Tibial nerve (tissue), 3 donors: ENCODE data around the gene SLC8B1.

Experiments used
- POLR2A ChIP-seq, 2 donors: fragments of 450-650 bp; IDR thresholded peaks; one replicate each; pipeline ENCODE4 v1.6.1; 2017; ENCODE audit warnings: antibody characterized with exemption in 2 of 2, mild to moderate bottlenecking in 2 of 2, moderate library complexity in 2 of 2
- TF ChIP-seq, protein P1 (sequence below), 5 experiments: fragments of 200-600 bp in 3 of 5; fragments of 450-650 bp in 2 of 5; sonication (generic) in 3 of 5; IDR thresholded peaks; one replicate each; pipeline ENCODE4 v1.5.1; 2016 to 2019; ENCODE audit warnings: antibody characterized with exemption in 5 of 5, mild to moderate bottlenecking in 3 of 5, moderate library complexity in 2 of 5

DNA sequence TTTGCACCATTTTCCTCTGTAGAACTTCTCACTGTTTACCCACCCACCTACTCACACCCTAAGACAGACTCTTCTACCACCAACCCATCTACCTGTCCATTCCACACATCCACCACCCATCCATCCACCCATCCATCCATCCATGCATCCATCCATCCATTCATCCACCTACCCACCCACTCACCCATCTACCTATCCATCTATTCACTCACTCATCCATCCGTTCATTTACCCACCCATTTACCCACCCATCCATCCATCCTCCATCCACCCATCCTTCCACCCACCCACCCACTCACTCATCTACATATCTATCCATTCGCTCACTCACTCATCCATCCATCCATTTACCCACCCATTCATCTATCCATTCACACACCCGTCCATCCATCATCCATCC, 38.5 kb upstream of the SLC8B1 start:
- TF ChIP-seq, protein P1, sequence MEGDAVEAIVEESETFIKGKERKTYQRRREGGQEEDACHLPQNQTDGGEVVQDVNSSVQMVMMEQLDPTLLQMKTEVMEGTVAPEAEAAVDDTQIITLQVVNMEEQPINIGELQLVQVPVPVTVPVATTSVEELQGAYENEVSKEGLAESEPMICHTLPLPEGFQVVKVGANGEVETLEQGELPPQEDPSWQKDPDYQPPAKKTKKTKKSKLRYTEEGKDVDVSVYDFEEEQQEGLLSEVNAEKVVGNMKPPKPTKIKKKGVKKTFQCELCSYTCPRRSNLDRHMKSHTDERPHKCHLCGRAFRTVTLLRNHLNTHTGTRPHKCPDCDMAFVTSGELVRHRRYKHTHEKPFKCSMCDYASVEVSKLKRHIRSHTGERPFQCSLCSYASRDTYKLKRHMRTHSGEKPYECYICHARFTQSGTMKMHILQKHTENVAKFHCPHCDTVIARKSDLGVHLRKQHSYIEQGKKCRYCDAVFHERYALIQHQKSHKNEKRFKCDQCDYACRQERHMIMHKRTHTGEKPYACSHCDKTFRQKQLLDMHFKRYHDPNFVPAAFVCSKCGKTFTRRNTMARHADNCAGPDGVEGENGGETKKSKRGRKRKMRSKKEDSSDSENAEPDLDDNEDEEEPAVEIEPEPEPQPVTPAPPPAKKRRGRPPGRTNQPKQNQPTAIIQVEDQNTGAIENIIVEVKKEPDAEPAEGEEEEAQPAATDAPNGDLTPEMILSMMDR (IDR thresholded peaks at IDR 0.05), result no peak
- TF ChIP-seq POLR2A (IDR thresholded peaks at IDR 0.05), result no peak
